Embryonic facial prominence (tissue), 1 donor: ENCODE data around the gene LRCH3.

ENCODE experiments used
- DNase-seq: peaks from one replicate; pipeline ENCODE4 v3.0.0-alpha.2; 2016; ENCODE audit errors: extremely low spot score

LRCH3 gene

GRCh38 chr3:197791892-197792647 is 1.0 kb downstream of the LRCH3 start:
- no peak for DNase-seq

- DNase-seq = no peak
These were observed 2.2 kb downstream of the LRCH3 start for GRCh38 chr3:197793247-197793646.

GRCh38 chr3:197794115-197794514 is 3.1 kb downstream of the LRCH3 start:
- no peak for DNase-seq

GRCh38 chr3:197795200-197795599 is 4.1 kb downstream of the LRCH3 start:
- DNase-seq = no peak

GRCh38 chr3:197796087-197796486 is 5.0 kb downstream of the LRCH3 start:
- DNase-seq = no peak

- no peak for DNase-seq
These were observed 7.8 kb downstream of the LRCH3 start for GRCh38 chr3:197798863-197799262.

GRCh38 chr3:197800379-197800778 is 9.3 kb downstream of the LRCH3 start:
- DNase-seq = no peak

- DNase-seq = no peak
These were observed 11.1 kb downstream of the LRCH3 start for GRCh38 chr3:197801891-197802778.

- no peak for DNase-seq
These were observed 11.9 kb downstream of the LRCH3 start for GRCh38 chr3:197802779-197803459.

GRCh38 chr3:197804511-197804910 is 13.5 kb downstream of the LRCH3 start:
- no peak for DNase-seq

- no peak for DNase-seq
These were observed 17.0 kb downstream of the LRCH3 start for GRCh38 chr3:197807969-197808587.

- DNase-seq = no peak
These were observed 18.4 kb downstream of the LRCH3 start for GRCh38 chr3:197809356-197810020.

- no peak for DNase-seq
These were observed 19.8 kb downstream of the LRCH3 start for GRCh38 chr3:197810901-197811300.

GRCh38 chr3:197811343-197811742 is 20.3 kb downstream of the LRCH3 start:
- no peak for DNase-seq

GRCh38 chr3:197814372-197814771 is 23.3 kb downstream of the LRCH3 start:
- no peak for DNase-seq

GRCh38 chr3:197820550-197821335 is 29.7 kb downstream of the LRCH3 start:
- no peak for DNase-seq

- DNase-seq = no peak
These were observed 38.5 kb downstream of the LRCH3 start for GRCh38 chr3:197829397-197830045.

GRCh38 chr3:197830308-197830966 is 39.4 kb downstream of the LRCH3 start:
- no peak for DNase-seq

GRCh38 chr3:197830967-197831313 is 39.9 kb downstream of the LRCH3 start:
- no peak for DNase-seq
